ENCODE measurements around the gene ITPR2.

ITPR2 gene

GRCh38 chr12:26711072-26711471 lies 121.9 kb downstream of the ITPR2 start:
- Mint-ChIP-seq H3K36me3 (peaks cover 8% of the 10 kb centered on the region), H3K4me3 (no peak overlapping the region), H3K27ac (no peak overlapping the region), H3K9me3 (no peaks in the 10 kb centered on the region), H3K4me1 (peaks cover 5% of the 10 kb centered on the region)
- no peak for DNase-seq (ENCODE audit: low spot score in 2 of 2)
- no peak for ATAC-seq

DNA sequence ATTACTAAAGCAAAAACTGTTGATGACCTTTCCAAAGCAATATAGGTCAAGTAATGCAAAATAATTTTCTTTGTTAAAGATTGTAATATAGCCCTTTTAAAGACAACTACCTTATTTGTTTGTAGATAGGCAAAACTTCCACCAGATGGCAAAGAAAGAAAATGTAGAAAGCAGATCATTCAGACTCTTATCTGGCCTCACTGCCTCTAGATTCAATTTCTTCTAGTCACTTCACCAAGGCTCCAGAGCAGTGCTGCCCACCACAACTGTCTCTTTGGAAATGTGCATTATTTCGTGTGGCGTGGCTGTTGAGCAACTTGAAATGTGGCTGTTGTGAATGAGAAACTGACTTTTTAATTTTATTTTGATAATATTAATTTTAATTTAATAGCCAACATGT lies 127.1 kb downstream of the ITPR2 start:
- ATAC-seq (no peak), DNase-seq (ENCODE audit: low spot score in 2 of 2) (no peak)
- Mint-ChIP-seq H3K9me3 (no peaks in the 10 kb centered on the region), H3K4me3 (no peak overlapping the region), H3K27ac (no peak overlapping the region), H3K4me1 (no peaks in the 10 kb centered on the region), H3K36me3 (no peaks in the 10 kb centered on the region)

DNA sequence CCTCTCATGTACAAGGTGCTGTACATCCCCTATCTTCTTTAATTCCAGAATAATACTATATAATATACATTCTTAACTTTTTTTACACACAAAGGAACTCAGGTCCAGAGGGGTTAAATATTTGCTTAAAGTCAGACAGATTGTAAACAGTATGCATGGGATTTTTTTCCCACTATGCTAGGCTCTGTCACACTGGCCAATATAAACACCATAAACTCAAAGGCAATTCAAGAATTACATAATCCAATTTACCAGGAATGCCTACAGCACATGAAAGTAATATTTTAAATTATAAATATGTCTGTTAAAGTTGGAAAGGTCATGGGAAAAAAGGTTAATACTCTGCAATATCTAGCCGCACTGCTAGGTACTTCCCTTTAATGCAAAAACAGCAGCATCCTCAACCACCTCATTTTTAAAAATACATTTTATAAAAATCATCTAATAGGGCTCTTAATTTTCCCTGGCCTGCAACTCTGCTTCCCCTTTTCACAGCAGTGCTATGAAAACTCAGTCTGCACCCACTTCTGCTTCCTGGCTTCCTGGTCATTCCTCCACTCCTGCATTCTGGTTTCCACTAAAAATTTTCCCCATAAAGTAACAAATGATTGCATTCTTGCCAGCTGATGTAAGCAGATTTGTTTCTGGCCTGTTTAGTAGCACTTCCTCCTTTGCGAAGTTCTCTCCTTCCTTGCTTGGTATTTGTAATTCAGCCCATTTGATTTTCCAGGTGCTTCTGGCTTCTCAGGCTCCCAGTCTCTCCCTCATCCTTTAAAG lies 128.1 kb downstream of the ITPR2 start:
- H3K4me1 Mint-ChIP-seq, result no peaks in the 10 kb centered on the region
- H3K36me3 Mint-ChIP-seq, result peaks cover 6% of the 10 kb centered on the region
- H3K9me3 Mint-ChIP-seq, result no peaks in the 10 kb centered on the region
- H3K4me3 Mint-ChIP-seq, result no peak overlapping the region
- no peak overlapping the region for H3K27ac Mint-ChIP-seq
- no peak for DNase-seq (ENCODE audit: low spot score in 2 of 2)
- ATAC-seq, result no peak

DNA sequence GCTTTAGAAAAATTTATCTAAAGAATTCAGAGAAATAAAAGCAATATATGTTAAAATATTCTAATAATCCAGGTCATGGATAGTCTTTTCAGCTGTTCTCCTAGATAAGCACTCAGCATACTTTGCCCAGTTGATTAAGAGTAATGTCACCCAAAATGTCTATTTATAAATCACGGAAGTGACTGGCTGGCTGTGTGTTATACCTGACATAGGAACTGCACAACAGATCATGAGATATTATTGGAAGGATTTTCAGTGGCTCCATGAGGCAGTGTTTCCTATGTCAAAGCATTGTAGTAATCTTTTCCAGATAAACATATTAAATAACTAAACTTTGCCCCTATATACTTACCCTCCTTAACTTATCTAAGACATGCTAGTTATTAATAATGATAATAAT lies 128.8 kb downstream of the ITPR2 start:
- DNase-seq (ENCODE audit: low spot score in 2 of 2) (no peak), ATAC-seq (no peak)
- no peaks in the 10 kb centered on the region for H3K4me1 Mint-ChIP-seq
- H3K27ac Mint-ChIP-seq, result no peak overlapping the region
- H3K4me3 Mint-ChIP-seq, result no peak overlapping the region
- H3K36me3 Mint-ChIP-seq, result peaks cover 6% of the 10 kb centered on the region
- no peaks in the 10 kb centered on the region for H3K9me3 Mint-ChIP-seq

- H3K9me3 Mint-ChIP-seq, result peaks cover 5% of the 10 kb centered on the region
- no peak overlapping the region for H3K4me3 Mint-ChIP-seq
- ATAC-seq, result no peak
- H3K4me1 Mint-ChIP-seq, result no peaks in the 10 kb centered on the region
- DNase-seq (ENCODE audit: low spot score in 2 of 2), result no peak
- H3K36me3 Mint-ChIP-seq, result peaks cover 12% of the 10 kb centered on the region
- H3K27ac Mint-ChIP-seq, result no peak overlapping the region
These were observed 130.3 kb downstream of the ITPR2 start for GRCh38 chr12:26702741-26703140.

DNA sequence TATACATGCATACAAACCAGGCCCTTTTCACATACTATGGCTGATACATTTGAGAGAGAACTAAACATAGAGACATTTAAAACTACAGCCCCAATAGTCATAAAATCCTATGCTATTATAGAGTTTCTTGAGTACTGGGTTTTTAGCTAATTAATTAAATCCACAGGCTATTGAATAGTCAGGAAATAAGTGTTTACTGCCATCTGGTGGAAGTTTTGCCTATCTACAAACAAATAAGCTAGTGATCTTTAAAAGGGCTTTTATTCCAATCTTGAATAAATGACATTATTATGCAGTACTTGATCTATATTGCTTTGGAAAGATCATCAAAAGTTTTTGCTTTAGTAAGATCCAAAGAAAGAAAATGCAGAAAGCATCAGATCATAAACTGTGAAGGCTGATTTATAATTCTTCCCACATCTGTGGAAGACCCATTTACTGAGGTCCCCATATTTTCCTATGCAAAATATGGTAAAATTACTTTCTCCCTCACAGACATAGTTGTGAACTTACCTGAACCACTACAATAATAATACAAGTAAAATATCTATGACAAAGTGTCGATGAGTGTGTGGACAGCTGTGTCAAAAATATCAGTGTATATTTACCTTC lies 131.3 kb downstream of the ITPR2 start:
- ATAC-seq (no peak), DNase-seq (ENCODE audit: low spot score in 2 of 2) (no peak)
- peaks cover 5% of the 10 kb centered on the region for H3K9me3 Mint-ChIP-seq
- peaks cover 14% of the 10 kb centered on the region for H3K36me3 Mint-ChIP-seq
- H3K4me3 Mint-ChIP-seq, result no peak overlapping the region
- peaks cover 6% of the 10 kb centered on the region for H3K4me1 Mint-ChIP-seq
- H3K27ac Mint-ChIP-seq, result no peak overlapping the region

- peaks cover 21% of the 10 kb centered on the region for H3K36me3 Mint-ChIP-seq
- H3K9me3 Mint-ChIP-seq, result peaks cover 5% of the 10 kb centered on the region
- DNase-seq (ENCODE audit: low spot score in 2 of 2) (no peak), ATAC-seq (no peak)
- H3K4me1 Mint-ChIP-seq, result peaks cover 11% of the 10 kb centered on the region
- H3K27ac Mint-ChIP-seq, result no peak overlapping the region
- no peak overlapping the region for H3K4me3 Mint-ChIP-seq
These were observed 132.6 kb downstream of the ITPR2 start for GRCh38 chr12:26700430-26700829.

GRCh38 chr12:26699237-26699636 lies 133.8 kb downstream of the ITPR2 start:
- DNase-seq (ENCODE audit: low spot score in 2 of 2) (no peak), ATAC-seq (no peak)
- Mint-ChIP-seq H3K4me1 (peaks cover 11% of the 10 kb centered on the region), H3K27ac (no peak overlapping the region), H3K9me3 (peaks cover 5% of the 10 kb centered on the region), H3K36me3 (peaks cover 30% of the 10 kb centered on the region), H3K4me3 (no peak overlapping the region)

GRCh38 chr12:26698186-26698585 lies 134.8 kb downstream of the ITPR2 start:
- no peak overlapping the region for H3K4me3 Mint-ChIP-seq

GRCh38 chr12:26697217-26697616 lies 135.8 kb downstream of the ITPR2 start:
- peaks cover 5% of the 10 kb centered on the region for H3K9me3 Mint-ChIP-seq
- H3K4me1 Mint-ChIP-seq, result peaks cover 11% of the 10 kb centered on the region
- no peak for ATAC-seq
- peaks cover 34% of the 10 kb centered on the region for H3K36me3 Mint-ChIP-seq
- H3K4me3 Mint-ChIP-seq, result no peak overlapping the region
- no peak overlapping the region for H3K27ac Mint-ChIP-seq
- DNase-seq (ENCODE audit: low spot score in 2 of 2), result no peak

More at GRCh38 chr12:26698186-26698585, 134.8 kb downstream of the ITPR2 start:
- peaks cover 5% of the 10 kb centered on the region for H3K9me3 Mint-ChIP-seq
- H3K36me3 Mint-ChIP-seq, result peaks cover 30% of the 10 kb centered on the region
- no peak overlapping the region for H3K27ac Mint-ChIP-seq
- ATAC-seq, result no peak
- H3K4me1 Mint-ChIP-seq, result peaks cover 11% of the 10 kb centered on the region
- DNase-seq (ENCODE audit: low spot score in 2 of 2), result no peak

DNA sequence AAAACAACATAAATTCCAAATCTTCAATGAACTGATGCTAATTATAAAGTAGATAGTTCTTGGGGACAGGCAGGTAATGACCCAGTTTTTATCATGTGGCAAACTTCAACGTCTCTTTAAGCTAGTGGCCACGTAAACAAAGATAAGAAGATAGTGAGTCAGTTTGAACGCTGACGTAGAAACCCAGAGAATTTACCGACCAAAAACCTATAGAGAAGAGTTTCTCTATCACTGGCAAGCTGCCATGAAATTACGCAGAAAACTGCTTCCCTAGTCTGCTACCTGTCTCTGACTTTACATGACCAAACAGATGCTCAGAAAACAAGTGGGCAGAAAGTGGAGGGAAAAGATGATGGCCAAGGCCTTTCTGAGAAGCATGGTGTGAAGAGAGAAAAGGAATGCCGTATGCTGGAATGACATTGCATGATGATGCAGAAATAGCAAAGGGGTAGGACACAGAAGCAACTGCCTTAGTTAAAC lies 136.3 kb downstream of the ITPR2 start:
- H3K36me3 Mint-ChIP-seq, result peaks cover 34% of the 10 kb centered on the region
- peaks cover 5% of the 10 kb centered on the region for H3K9me3 Mint-ChIP-seq
- ATAC-seq, result peak; percentile 75
- DNase-seq (ENCODE audit: low spot score in 2 of 2), result no peak
- peaks cover 11% of the 10 kb centered on the region for H3K4me1 Mint-ChIP-seq
- H3K27ac Mint-ChIP-seq, result peak overlapping the region; percentile 77
- peak overlapping the region; percentile 14 for H3K4me3 Mint-ChIP-seq

GRCh38 chr12:26696048-26696612 lies 136.9 kb downstream of the ITPR2 start:
- Mint-ChIP-seq H3K27ac (peak overlapping the region; percentile 77), H3K36me3 (peaks cover 34% of the 10 kb centered on the region)

GRCh38 chr12:26694402-26694801 lies 138.6 kb downstream of the ITPR2 start:
- no peak overlapping the region for H3K27ac Mint-ChIP-seq
- ATAC-seq, result no peak
- peaks cover 29% of the 10 kb centered on the region for H3K36me3 Mint-ChIP-seq
- no peak overlapping the region for H3K4me3 Mint-ChIP-seq
- peaks cover 12% of the 10 kb centered on the region for H3K4me1 Mint-ChIP-seq
- no peak for DNase-seq (ENCODE audit: low spot score in 2 of 2)
- peaks cover 5% of the 10 kb centered on the region for H3K9me3 Mint-ChIP-seq

More at GRCh38 chr12:26696048-26696612, 136.9 kb downstream of the ITPR2 start:
- H3K9me3 Mint-ChIP-seq, result peaks cover 5% of the 10 kb centered on the region
- peaks cover 11% of the 10 kb centered on the region for H3K4me1 Mint-ChIP-seq
- peak; percentile 61 for ATAC-seq
- DNase-seq (ENCODE audit: low spot score in 2 of 2), result no peak
- H3K4me3 Mint-ChIP-seq, result peak overlapping the region; percentile 14

DNA sequence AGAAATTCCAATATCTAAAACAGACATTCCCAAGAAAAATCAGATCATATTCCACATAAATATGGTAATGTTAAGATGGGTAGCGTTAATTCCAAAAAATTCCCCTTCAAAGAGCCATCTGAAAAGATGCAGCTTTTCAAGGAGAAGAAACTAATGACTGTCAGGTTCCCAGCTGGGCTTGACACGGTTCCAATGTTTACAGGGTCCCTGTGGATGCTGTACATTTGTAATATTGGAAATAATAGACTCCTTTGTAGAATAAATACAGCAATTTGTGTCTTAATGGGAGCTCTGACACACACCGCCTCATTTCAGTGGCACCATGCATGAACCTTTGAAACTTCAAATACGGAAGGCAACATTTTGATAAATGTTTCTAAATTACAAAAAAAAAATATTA lies 140.6 kb downstream of the ITPR2 start:
- ATAC-seq (no peak), DNase-seq (ENCODE audit: low spot score in 2 of 2) (no peak)
- H3K9me3 Mint-ChIP-seq, result no peaks in the 10 kb centered on the region
- no peak overlapping the region for H3K4me3 Mint-ChIP-seq
- H3K36me3 Mint-ChIP-seq, result peaks cover 21% of the 10 kb centered on the region
- H3K27ac Mint-ChIP-seq, result no peak overlapping the region
- peaks cover 17% of the 10 kb centered on the region for H3K4me1 Mint-ChIP-seq

DNA sequence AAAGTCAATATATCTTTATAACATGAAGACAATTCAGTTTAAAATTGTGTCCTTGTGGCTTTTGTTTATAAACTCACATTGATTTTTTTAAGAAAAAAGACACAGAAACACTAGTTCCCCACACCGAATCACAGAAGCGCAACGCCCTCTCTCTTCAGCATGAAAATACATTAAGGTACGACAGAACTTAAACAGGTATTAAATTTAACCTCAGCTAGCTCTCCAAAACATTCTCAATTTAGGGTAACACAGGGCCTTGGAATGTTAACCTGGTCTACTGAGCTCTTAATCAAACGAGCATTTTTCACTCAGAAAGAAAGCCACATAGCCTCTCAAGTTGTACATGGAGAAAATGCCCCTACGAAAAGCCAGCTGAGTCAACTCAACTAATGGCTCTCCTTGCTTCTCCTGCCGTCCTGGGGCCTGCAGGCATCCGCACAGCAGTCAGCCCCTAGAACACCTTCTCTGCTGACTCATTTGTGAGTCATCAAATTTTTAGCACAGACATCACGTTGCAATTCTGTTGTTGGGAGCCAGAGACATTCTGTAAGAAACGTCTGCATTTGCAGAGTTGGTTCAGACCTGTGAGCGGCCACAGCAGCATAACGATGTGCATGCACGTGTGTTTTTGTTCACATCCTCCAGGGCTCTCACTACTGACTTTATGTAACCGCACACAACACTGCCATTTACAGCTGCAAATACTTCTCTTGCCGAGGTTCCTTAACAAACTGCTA lies 141.6 kb downstream of the ITPR2 start:
- Mint-ChIP-seq H3K27ac (no peak overlapping the region), H3K4me1 (peaks cover 8% of the 10 kb centered on the region), H3K4me3 (no peak overlapping the region), H3K9me3 (no peaks in the 10 kb centered on the region), H3K36me3 (peaks cover 27% of the 10 kb centered on the region)
- ATAC-seq (peak; percentile 53), DNase-seq (ENCODE audit: low spot score in 2 of 2) (no peak)

All from stimulated activated effector memory CD8-positive, alpha-beta T cell treated with anti-CD3 and anti-CD28 coated beads, Interleukin-12 subunit alpha, Interleukin-12 subunit beta, amount 100 ng/mL, for 72 hours (primary cell).